Activated CD8-positive, alpha-beta memory T cell treated with anti-CD3 and anti-CD28 coated beads, Interleukin-2, amount 50 U/mL, for 24 hours (primary cell): ENCODE data around the gene CDC37.

Source experiments
- DNase-seq: peaks from one replicate; pipeline ENCODE4 v3.0.0-alpha.2; 2020; ENCODE audit errors: extremely low read depth

Gene CDC37

DNA sequence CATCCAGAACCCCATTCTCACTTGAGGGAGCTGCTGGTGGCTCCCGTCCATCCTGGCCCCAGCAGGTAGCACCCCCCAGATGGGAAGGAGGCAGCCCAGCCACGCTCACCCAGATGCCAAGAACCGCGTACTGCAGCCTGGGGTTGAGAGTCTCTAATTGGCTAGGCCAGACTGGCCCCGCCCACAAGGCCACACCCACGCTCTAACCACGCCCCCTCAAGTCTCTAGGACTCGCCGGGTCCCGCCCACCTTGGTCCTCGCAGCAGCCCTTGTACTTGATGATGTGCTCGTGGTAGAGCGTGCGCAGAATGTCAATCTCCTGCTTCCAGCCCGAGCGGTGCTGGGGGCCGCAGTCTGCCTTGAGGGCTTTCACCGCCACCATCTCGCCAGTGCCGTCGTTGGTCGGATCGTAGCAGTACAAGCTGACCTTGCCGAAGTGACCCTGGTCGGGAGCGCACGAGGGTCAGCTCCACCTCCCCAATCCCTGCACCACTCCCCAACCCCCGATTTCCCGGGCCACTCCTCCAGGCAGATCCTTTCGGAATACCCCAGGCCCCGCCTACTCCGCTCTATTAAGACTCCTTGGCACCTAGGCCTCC lies 49.5 kb downstream of the CDC37 start:
- peak; percentile 40 for DNase-seq

DNA sequence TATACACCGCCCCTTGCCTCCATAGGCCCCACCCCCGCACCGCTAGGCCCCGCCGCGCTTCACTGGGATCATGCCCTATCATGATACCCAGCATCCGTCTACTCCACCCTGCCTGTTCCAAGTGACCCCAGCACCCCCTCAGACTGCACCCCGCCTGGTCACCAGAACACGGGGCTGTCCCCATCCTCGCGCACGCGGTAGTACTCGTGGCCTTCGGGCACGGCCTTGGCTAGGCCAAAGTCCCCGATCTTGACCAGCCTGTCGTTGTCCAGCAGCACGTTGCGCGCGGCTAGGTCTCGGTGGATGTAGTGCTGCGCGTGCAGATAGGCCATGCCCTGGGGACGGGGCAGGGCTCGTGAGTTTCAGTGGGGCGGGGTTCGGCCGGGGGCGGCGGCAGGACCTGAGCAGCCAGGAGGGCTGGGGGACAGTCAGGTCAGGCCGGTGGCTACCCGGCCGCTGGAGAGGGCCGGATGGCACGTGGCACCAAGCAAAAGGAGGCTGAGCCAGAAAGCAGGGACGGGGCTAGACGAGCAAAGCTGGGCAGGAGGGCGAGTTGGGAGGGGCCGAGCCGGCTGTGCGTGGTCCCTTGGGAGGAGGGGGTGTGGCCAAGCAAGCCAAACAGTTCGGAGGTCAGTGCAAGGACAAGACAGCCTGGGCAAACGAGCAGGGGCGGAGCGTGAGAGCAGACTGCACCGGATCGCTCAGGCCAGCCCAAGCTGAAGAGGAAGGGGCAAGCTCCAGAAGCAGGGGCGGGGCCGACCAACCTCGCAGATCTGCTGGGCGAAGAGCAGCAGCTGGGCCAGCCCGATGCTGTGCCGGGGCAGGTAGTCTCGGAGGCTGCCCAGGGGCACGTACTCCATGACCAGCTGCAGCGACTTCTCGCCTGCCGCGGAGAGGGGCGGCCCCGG lies 50.3 kb downstream of the CDC37 start:
- DNase-seq: no peak

DNA sequence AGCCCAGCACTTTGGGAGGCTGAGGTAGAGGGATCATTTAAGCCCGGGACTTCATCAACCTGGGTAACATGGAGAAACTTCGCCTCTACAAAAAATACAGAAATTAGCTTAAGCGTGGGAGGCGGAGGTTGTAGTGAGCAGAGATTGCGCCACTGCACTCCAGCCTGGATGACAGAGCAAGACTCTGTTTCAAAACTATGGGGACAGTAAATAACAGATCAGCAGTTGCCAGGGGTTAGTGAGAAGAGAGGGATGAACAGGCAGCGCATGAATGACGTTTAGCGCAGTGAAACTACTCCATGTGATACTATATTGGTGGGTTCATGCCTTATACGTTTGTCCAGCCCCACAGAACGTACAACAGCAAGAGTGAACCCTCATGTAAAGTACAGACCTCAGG lies 56.8 kb downstream of the CDC37 start:
- DNase-seq: no peak

- DNase-seq: no peak
These were observed 58.6 kb downstream of the CDC37 start for GRCh38 chr19:10344780-10345179.

DNA sequence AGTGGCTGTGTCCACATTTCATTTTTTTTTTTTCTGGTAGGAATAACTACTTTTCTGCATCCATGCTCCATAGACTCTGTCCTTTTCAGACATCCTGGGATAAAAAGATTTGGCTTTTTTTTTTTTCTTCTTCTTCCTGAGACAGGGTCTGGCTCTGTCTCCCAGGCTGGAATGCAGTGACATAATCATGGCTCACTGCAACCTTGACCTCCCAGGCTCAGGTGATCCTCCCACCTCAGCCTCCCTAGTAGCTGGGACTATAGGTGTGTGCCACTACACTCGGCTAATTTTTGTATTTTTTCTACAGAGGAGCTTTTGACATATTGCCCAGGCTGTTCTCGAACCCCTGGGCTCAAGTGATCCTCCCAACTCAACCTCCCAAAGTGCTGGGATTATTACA lies 59.8 kb downstream of the CDC37 start:
- no peak for DNase-seq
